ENCODE measurements around the gene ADCY6. TPM values are rescaled to one million over a fixed set of nuclear protein-coding genes. Genes with fewer than 3 reads are reported as not detected.

ADCY6 gene
- polyA plus RNA-seq, 1 donor (not counting 4 experiments of a cell fraction or from before 2014, with no cell fraction given), result 13.2 TPM

GRCh38 chr12:48717252-48717695 lies 71.6 kb downstream of the ADCY6 start:
- dilution Hi-C loops (cut with MboI; ENCODE audit: extremely low pct_ligation_motif_present, low sequenced_read_pairs), result no loop called here
- H3K4me1 ChIP-seq (ENCODE audit: control insufficient read depth, extremely low read depth, insufficient read depth, low read length), result peaks cover 16% of the 10 kb centered on the region
- DNase-seq (ENCODE audit: low read depth, low spot score) (no peak), FAIRE-seq (no peak)
- H3K9me3 ChIP-seq (ENCODE audit: control insufficient read depth, low read depth, low read length), result no peaks in the 10 kb centered on the region
- TF ChIP-seq CTCF (optimal IDR thresholded peaks at IDR 0.05 in 1 of 3, IDR thresholded peaks at IDR 0.05 in 1 of 3, conservative IDR thresholded peaks at IDR 0.05 in 1 of 3; ENCODE audit: extremely low read depth in 1 of 3, insufficient read depth in 2 of 3, low read length in 3 of 3), result no peak
- no peak for TF ChIP-seq EZH2 (IDR thresholded peaks at IDR 0.05; ENCODE audit: low read length)
- peak overlapping the region; percentile 41 to 100 (median 57) for H3K4me3 ChIP-seq (ENCODE audit: control insufficient read depth in 2 of 3, extremely low read depth in 1 of 3, insufficient read depth in 2 of 3, low read depth in 1 of 3, low read length in 3 of 3)
- H3K9me1 ChIP-seq (ENCODE audit: control insufficient read depth, extremely low read depth, insufficient read depth, low read length), result no peaks in the 10 kb centered on the region
- H2AFZ ChIP-seq (ENCODE audit: control insufficient read depth, low read length), result peak overlapping the region; percentile 9
- H3K4me2 ChIP-seq (ENCODE audit: control insufficient read depth, extremely low read depth, insufficient read depth, low read depth, low read length), result peak overlapping the region; percentile 72
- no peaks in the 10 kb centered on the region for H4K20me1 ChIP-seq (ENCODE audit: control insufficient read depth, extremely low read depth, insufficient read depth, low read length)
- H3K36me3 ChIP-seq (ENCODE audit: control insufficient read depth in 2 of 2, extremely low read depth in 1 of 2, insufficient read depth in 2 of 2, low read length in 2 of 2), result peaks cover 2 to 14% of the 10 kb centered on the region in 2 experiments
- H3K9ac ChIP-seq (ENCODE audit: control insufficient read depth, extremely low read depth, insufficient read depth, low read length), result peak overlapping the region; percentile 97
- peak overlapping the region; percentile 98 for H3K27ac ChIP-seq (ENCODE audit: control insufficient read depth, insufficient read depth, low read length)
- peaks cover 42% of the 10 kb centered on the region for H3K79me2 ChIP-seq (ENCODE audit: control insufficient read depth, insufficient read depth, low read length)
- H3K27me3 ChIP-seq (ENCODE audit: control insufficient read depth, extremely low read depth, insufficient read depth, low read length), result no peaks in the 10 kb centered on the region

- Histone ChIP-seq H3K4me3 (ENCODE audit: control insufficient read depth in 2 of 3, extremely low read depth in 1 of 3, insufficient read depth in 2 of 3, low read depth in 1 of 3, low read length in 3 of 3) (peak within 1 kb of the TSS; percentile 57 to 100 (median 85)), H3K9me3 (ENCODE audit: control insufficient read depth, low read depth, low read length) (no peaks in the 10 kb centered on the region), H3K27ac (ENCODE audit: control insufficient read depth, insufficient read depth, low read length) (peak within 1 kb of the TSS; percentile 98), H3K9me1 (ENCODE audit: control insufficient read depth, extremely low read depth, insufficient read depth, low read length) (no peaks in the 10 kb centered on the region), H3K27me3 (ENCODE audit: control insufficient read depth, extremely low read depth, insufficient read depth, low read length) (no peaks in the 10 kb centered on the region), H3K36me3 (ENCODE audit: control insufficient read depth in 2 of 2, extremely low read depth in 1 of 2, insufficient read depth in 2 of 2, low read length in 2 of 2) (peaks cover 3 to 17% of the 10 kb centered on the region in 2 experiments), H4K20me1 (ENCODE audit: control insufficient read depth, extremely low read depth, insufficient read depth, low read length) (no peaks in the 10 kb centered on the region), H3K9ac (ENCODE audit: control insufficient read depth, extremely low read depth, insufficient read depth, low read length) (peak within 1 kb of the TSS; percentile 97), H3K4me2 (ENCODE audit: control insufficient read depth, extremely low read depth, insufficient read depth, low read depth, low read length) (peak within 1 kb of the TSS; percentile 96), H3K79me2 (ENCODE audit: control insufficient read depth, insufficient read depth, low read length) (peaks cover 47% of the 10 kb centered on the region), H2AFZ (ENCODE audit: control insufficient read depth, low read length) (peak within 1 kb of the TSS; percentile 96), H3K4me1 (ENCODE audit: control insufficient read depth, extremely low read depth, insufficient read depth, low read length) (peaks cover 16% of the 10 kb centered on the region)
- DNase-seq (ENCODE audit: low read depth, low spot score), result peak; percentile 98
- TF ChIP-seq CTCF (optimal IDR thresholded peaks at IDR 0.05 in 1 of 3, IDR thresholded peaks at IDR 0.05 in 1 of 3, conservative IDR thresholded peaks at IDR 0.05 in 1 of 3; ENCODE audit: extremely low read depth in 1 of 3, insufficient read depth in 2 of 3, low read length in 3 of 3), result peak; percentile 5 to 46 (median 42)
- no peak for TF ChIP-seq EZH2 (IDR thresholded peaks at IDR 0.05; ENCODE audit: low read length)
- peak; percentile 86 for FAIRE-seq
- dilution Hi-C loops (cut with MboI; ENCODE audit: extremely low pct_ligation_motif_present, low sequenced_read_pairs), result no loop called here
These were observed 72.2 kb downstream of the ADCY6 start, which contains the start of gene CCNT1 for GRCh38 chr12:48716493-48717251. Gene CCNT1 (minus strand): TSS chr12:48716707. CDS start chr12:48716675, 32 bp downstream.

Small RNAs within 50 kb of the gene (small RNA-seq; reads per million reads assigned to genes)
- gene MIR4701 (ENCODE audit: insufficient read length in 3 of 3, low read depth in 3 of 3, low replicate concordance in 1 of 3), result 0.07 to 0.33 (median 0.25) reads per million in 3 experiments
- gene RF00019 (ENCODE audit: insufficient read length in 3 of 3, low read depth in 3 of 3, low replicate concordance in 1 of 3), result 0 reads per million in 3 experiments

Other genes with a start within 250 kb of the ADCY6 start
- gene LALBA, start 219.0 kb downstream of the ADCY6 start, polyA plus RNA-seq, result not detected in 3 replicates
- gene KANSL2, start 106.9 kb downstream of the ADCY6 start, polyA plus RNA-seq, result 36.1 to 42.8 TPM (median 37.8 TPM) in 3 replicates
- 20.4 to 23.4 TPM (median 22.5 TPM) in 3 replicates for gene CCNT1, start 72.4 kb downstream of the ADCY6 start, polyA plus RNA-seq
- gene CACNB3, start 29.4 kb upstream of the ADCY6 start, polyA plus RNA-seq, result 16.1 to 19.8 TPM (median 19.3 TPM) in 3 replicates
- 36.9 to 64.6 TPM (median 57.8 TPM) in 3 replicates for gene DDX23, start 63.1 kb upstream of the ADCY6 start, polyA plus RNA-seq
- gene RND1, start 76.8 kb upstream of the ADCY6 start, polyA plus RNA-seq, result 0.05 to 0.30 TPM (median 0.16 TPM) in 3 replicates
- 9.5 to 18.4 TPM (median 18.1 TPM) in 3 replicates for gene FKBP11, start 136.4 kb upstream of the ADCY6 start, polyA plus RNA-seq
- 236 to 253 TPM (median 250 TPM) in 3 replicates for gene ARF3, start 168.4 kb upstream of the ADCY6 start, polyA plus RNA-seq
- gene WNT10B, start 182.6 kb upstream of the ADCY6 start, polyA plus RNA-seq, result 0.09 to 0.24 TPM (median 0.22 TPM) in 3 replicates
- gene WNT1, start 189.2 kb upstream of the ADCY6 start, polyA plus RNA-seq, result not detected in 3 replicates
- 0.09 to 0.17 TPM (median 0.10 TPM) in 3 replicates for gene DDN, start 210.3 kb upstream of the ADCY6 start, polyA plus RNA-seq
- gene PRKAG1, start 229.7 kb upstream of the ADCY6 start, polyA plus RNA-seq, result 105 to 125 TPM (median 123 TPM) in 3 replicates

Measured in keratinocyte (primary cell).